ENCODE data around the gene ADGRL3. TPM values are rescaled to one million over a fixed set of nuclear protein-coding genes. Genes with fewer than 3 reads are reported as not detected.

Gene ADGRL3
- total RNA-seq, 4 donors from 2014 or later, result 4.6 to 7.1 (median 6.3) TPM

DNA sequence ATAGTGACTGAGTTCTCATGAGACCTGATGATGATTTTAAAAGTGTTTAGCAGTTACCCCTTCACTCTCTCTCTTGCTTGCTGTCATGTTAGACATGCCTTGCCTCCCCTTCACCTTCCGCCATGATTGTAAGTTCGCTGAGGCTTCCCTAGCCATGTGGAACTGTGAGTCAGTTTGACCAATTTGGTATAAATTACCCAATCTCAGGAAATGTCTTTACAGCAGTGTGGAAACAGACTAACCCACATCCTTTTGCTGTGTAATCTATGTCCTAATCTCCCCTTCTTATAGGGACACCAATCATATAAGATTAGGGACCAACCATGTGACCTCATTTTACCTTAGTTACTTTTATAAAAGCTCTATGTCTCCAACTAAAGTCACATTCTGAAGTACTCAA lies 677.8 kb downstream of the ADGRL3 start:
- Histone ChIP-seq H3K27ac (replicated peaks in 1 of 4) (no peak overlapping the region), H3K36me3 (no peaks in the 10 kb centered on the region), H3K4me1 (no peaks in the 10 kb centered on the region), H3K27me3 (no peaks in the 10 kb centered on the region), H3K4me3 (no peak overlapping the region), H3K9me3 (no peaks in the 10 kb centered on the region)
- TF ChIP-seq POLR2AphosphoS5 (IDR thresholded peaks at IDR 0.05) (no peak), EP300 (IDR thresholded peaks at IDR 0.05) (no peak), POLR2A (IDR thresholded peaks at IDR 0.05; ENCODE audit: low read depth) (no peak)
- TF ChIP-seq, protein P1, sequence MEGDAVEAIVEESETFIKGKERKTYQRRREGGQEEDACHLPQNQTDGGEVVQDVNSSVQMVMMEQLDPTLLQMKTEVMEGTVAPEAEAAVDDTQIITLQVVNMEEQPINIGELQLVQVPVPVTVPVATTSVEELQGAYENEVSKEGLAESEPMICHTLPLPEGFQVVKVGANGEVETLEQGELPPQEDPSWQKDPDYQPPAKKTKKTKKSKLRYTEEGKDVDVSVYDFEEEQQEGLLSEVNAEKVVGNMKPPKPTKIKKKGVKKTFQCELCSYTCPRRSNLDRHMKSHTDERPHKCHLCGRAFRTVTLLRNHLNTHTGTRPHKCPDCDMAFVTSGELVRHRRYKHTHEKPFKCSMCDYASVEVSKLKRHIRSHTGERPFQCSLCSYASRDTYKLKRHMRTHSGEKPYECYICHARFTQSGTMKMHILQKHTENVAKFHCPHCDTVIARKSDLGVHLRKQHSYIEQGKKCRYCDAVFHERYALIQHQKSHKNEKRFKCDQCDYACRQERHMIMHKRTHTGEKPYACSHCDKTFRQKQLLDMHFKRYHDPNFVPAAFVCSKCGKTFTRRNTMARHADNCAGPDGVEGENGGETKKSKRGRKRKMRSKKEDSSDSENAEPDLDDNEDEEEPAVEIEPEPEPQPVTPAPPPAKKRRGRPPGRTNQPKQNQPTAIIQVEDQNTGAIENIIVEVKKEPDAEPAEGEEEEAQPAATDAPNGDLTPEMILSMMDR (IDR thresholded peaks at IDR 0.05), result no peak
- intact Hi-C loops (cut with DNase I), result no loop called here
- 91% methylated on average over 2 of the region's 2 CpGs for WGBS
- no peak for DNase-seq (ENCODE audit: extremely low spot score)

GRCh38 chr4:61882381-61882780 lies 682.3 kb downstream of the ADGRL3 start:
- Histone ChIP-seq H3K4me3 (no peak overlapping the region), H3K27me3 (no peaks in the 10 kb centered on the region), H3K36me3 (no peaks in the 10 kb centered on the region), H3K27ac (replicated peaks in 1 of 4) (no peak overlapping the region), H3K9me3 (no peaks in the 10 kb centered on the region), H3K4me1 (no peaks in the 10 kb centered on the region)
- intact Hi-C loops (cut with DNase I), result no loop called here
- DNase-seq (ENCODE audit: extremely low spot score), result no peak
- WGBS, result 93% methylated on average over 2 of the region's 2 CpGs
- TF ChIP-seq, protein P1 (IDR thresholded peaks at IDR 0.05), result no peak
- TF ChIP-seq EP300 (IDR thresholded peaks at IDR 0.05) (no peak), POLR2A (IDR thresholded peaks at IDR 0.05; ENCODE audit: low read depth) (no peak), POLR2AphosphoS5 (IDR thresholded peaks at IDR 0.05) (no peak)

GRCh38 chr4:61886131-61886530 lies 686.0 kb downstream of the ADGRL3 start:
- intact Hi-C loops (cut with DNase I), result no loop called here
- 58% methylated on average over 1 of the region's 1 CpG for WGBS
- no peaks in the 10 kb centered on the region for H3K4me1 ChIP-seq
- TF ChIP-seq POLR2AphosphoS5 (IDR thresholded peaks at IDR 0.05) (no peak), POLR2A (IDR thresholded peaks at IDR 0.05; ENCODE audit: low read depth) (no peak), EP300 (IDR thresholded peaks at IDR 0.05) (no peak)
- TF ChIP-seq, protein P1 (IDR thresholded peaks at IDR 0.05), result no peak
- H3K27me3 ChIP-seq, result no peaks in the 10 kb centered on the region
- H3K4me3 ChIP-seq, result no peak overlapping the region
- H3K9me3 ChIP-seq, result no peaks in the 10 kb centered on the region
- H3K36me3 ChIP-seq, result no peaks in the 10 kb centered on the region
- no peak overlapping the region for H3K27ac ChIP-seq (replicated peaks in 1 of 4)
- no peak for DNase-seq (ENCODE audit: extremely low spot score)

GRCh38 chr4:61889117-61889516 lies 689.0 kb downstream of the ADGRL3 start:
- WGBS, result 93% methylated on average over 1 of the region's 1 CpG
- H3K27ac ChIP-seq (replicated peaks in 1 of 4), result no peak overlapping the region
- intact Hi-C loops (cut with DNase I), result no loop called here
- no peaks in the 10 kb centered on the region for H3K4me1 ChIP-seq
- no peak overlapping the region for H3K4me3 ChIP-seq
- TF ChIP-seq EP300 (IDR thresholded peaks at IDR 0.05) (no peak), POLR2A (IDR thresholded peaks at IDR 0.05; ENCODE audit: low read depth) (no peak), POLR2AphosphoS5 (IDR thresholded peaks at IDR 0.05) (no peak)
- TF ChIP-seq, protein P1 (IDR thresholded peaks at IDR 0.05), result no peak
- no peaks in the 10 kb centered on the region for H3K36me3 ChIP-seq
- no peaks in the 10 kb centered on the region for H3K9me3 ChIP-seq
- H3K27me3 ChIP-seq, result no peaks in the 10 kb centered on the region
- no peak for DNase-seq (ENCODE audit: extremely low spot score)

DNA sequence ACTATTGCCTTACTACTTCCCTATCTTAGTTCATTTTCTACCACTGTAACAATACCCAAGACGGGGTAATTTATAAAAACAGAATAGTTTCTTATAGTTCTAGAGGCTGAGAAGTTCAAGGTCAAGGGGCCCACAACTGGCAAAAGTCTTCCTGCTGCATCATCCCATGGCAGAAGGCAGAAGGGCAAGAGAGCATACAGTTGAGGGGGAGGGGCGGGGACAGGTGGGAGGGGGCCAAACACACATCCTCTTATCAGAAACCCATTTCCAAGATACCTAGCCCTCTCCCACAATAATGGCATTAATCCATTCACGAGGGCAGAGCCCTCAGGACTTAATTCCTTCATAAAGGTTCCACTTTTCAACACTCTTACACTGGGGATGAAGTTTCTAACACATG lies 690.2 kb downstream of the ADGRL3 start:
- DNase-seq (ENCODE audit: extremely low spot score), result no peak
- H3K27ac ChIP-seq (replicated peaks in 1 of 4), result no peak overlapping the region
- 82% methylated on average over 3 of the region's 3 CpGs for WGBS
- TF ChIP-seq POLR2AphosphoS5 (IDR thresholded peaks at IDR 0.05) (no peak), POLR2A (IDR thresholded peaks at IDR 0.05; ENCODE audit: low read depth) (no peak), EP300 (IDR thresholded peaks at IDR 0.05) (no peak)
- TF ChIP-seq, protein P1 (IDR thresholded peaks at IDR 0.05), result no peak
- no peaks in the 10 kb centered on the region for H3K36me3 ChIP-seq
- no peak overlapping the region for H3K4me3 ChIP-seq
- no peaks in the 10 kb centered on the region for H3K27me3 ChIP-seq
- H3K9me3 ChIP-seq, result no peaks in the 10 kb centered on the region
- intact Hi-C loops (cut with DNase I), result no loop called here
- H3K4me1 ChIP-seq, result no peaks in the 10 kb centered on the region

Measured in esophagus muscularis mucosa (tissue), 4 donors.